ENCODE measurements around the gene SORBS1.

Gene SORBS1

DNA sequence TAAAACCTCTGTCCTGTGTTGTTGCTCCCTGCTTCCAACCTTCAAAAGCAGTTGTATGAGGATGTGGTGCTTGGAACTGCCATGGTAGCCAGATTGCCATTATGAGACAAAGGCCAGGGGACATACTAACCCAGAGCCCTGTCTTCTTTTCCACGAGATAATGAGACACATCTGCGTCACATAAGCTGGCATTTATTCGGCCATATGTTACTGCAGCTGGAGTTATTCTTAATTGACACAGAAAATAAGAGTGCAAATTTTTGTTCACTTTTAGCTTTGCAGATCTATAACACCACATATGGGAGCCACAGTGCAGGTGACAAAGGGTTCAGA lies 254.9 kb downstream of the SORBS1 start:
- Histone ChIP-seq H3F3A (ENCODE audit: insufficient read depth, low read length) (no peaks in the 10 kb centered on the region), H3K79me2 (ENCODE audit: low read length) (no peaks in the 10 kb centered on the region)
- TF ChIP-seq EZH2 (optimal IDR thresholded peaks at IDR 0.05; ENCODE audit: low read depth, low read length) = no peak
- TF ChIP-seq CTCF (IDR thresholded peaks at IDR 0.05; ENCODE audit: low read length) = no peak
- TF ChIP-seq EZH2phosphoT487 (IDR thresholded peaks at IDR 0.05; ENCODE audit: low read length) = no peak

DNA sequence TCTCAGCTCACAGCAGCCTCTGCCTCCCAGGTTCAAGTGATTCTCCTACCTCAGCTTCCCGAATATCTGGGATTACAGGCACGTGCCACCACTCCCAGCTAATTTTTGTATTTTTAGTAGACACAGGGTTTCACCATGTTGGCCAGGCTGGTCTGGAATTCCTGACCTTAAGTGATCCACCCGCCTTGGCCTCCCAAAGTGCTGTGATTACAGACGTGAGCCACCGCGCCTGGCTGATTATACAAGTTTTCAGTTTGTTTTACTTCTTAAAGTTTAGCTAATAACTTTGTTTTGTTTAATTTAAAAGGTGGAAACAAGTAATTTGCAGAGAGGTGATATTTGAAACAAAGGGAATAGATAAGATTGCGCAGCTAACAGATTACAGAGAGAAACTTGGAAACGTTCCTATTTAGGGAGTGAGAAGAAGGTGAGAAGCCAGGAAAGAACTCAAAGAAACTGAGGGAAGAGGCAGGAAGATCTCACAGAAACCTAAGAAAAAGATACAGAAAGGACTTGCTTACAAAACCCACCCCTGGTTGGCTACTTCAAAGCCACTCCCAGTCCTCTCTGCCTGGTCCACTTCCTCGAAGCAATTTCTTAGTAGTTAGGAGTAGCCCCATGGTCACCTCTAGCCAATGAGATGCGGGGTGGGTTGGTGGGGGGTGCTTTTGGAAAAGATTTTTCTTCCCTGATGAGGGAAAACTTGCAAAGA lies 255.4 kb downstream of the SORBS1 start:
- Histone ChIP-seq H3K27me3 (replicated peaks; ENCODE audit: insufficient read depth, low read length) (no peaks in the 10 kb centered on the region), H3K79me2 (ENCODE audit: low read length) (no peaks in the 10 kb centered on the region), H3K27ac (ENCODE audit: low read length) (no peak overlapping the region), H3K4me1 (ENCODE audit: low read length) (peaks cover 5% of the 10 kb centered on the region; the same call in 1 of the 2 replicates), H4K20me1 (ENCODE audit: insufficient read depth, low read length) (no peaks in the 10 kb centered on the region), H3F3A (ENCODE audit: insufficient read depth, low read length) (no peaks in the 10 kb centered on the region), H3K9me2 (replicated peaks; ENCODE audit: insufficient read depth, low read length) (no peaks in the 10 kb centered on the region), H3K36me3 (replicated peaks; ENCODE audit: insufficient read depth, low read length) (no peaks in the 10 kb centered on the region), H3K4me3 (ENCODE audit: low read length) (no peak overlapping the region), H3K9ac (ENCODE audit: low read length) (no peak overlapping the region), H3K4me2 (ENCODE audit: low read depth, low read length) (no peak overlapping the region), H2AFZ (ENCODE audit: low read length) (no peak overlapping the region), H3K9me3 (replicated peaks; ENCODE audit: insufficient read depth, low read length) (no peaks in the 10 kb centered on the region)
- TF ChIP-seq EZH2 (optimal IDR thresholded peaks at IDR 0.05; ENCODE audit: low read depth, low read length) (no peak), EZH2phosphoT487 (IDR thresholded peaks at IDR 0.05; ENCODE audit: low read length) (no peak), CTCF (IDR thresholded peaks at IDR 0.05; ENCODE audit: low read length) (no peak)
- DNase-seq = no peak

More for the DNA sequence above, 254.9 kb downstream of the SORBS1 start:
- Histone ChIP-seq H2AFZ (ENCODE audit: low read length) (no peak overlapping the region), H3K4me1 (ENCODE audit: low read length) (peaks cover 5% of the 10 kb centered on the region; the same call in 1 of the 2 replicates), H3K4me3 (ENCODE audit: low read length) (no peak overlapping the region), H3K4me2 (ENCODE audit: low read depth, low read length) (no peak overlapping the region), H3K9me2 (replicated peaks; ENCODE audit: insufficient read depth, low read length) (no peaks in the 10 kb centered on the region), H3K9me3 (replicated peaks; ENCODE audit: insufficient read depth, low read length) (no peaks in the 10 kb centered on the region), H4K20me1 (ENCODE audit: insufficient read depth, low read length) (no peaks in the 10 kb centered on the region), H3K36me3 (replicated peaks; ENCODE audit: insufficient read depth, low read length) (no peaks in the 10 kb centered on the region), H3K27me3 (replicated peaks; ENCODE audit: insufficient read depth, low read length) (no peaks in the 10 kb centered on the region), H3K27ac (ENCODE audit: low read length) (no peak overlapping the region), H3K9ac (ENCODE audit: low read length) (no peak overlapping the region)
- DNase-seq = no peak

DNA sequence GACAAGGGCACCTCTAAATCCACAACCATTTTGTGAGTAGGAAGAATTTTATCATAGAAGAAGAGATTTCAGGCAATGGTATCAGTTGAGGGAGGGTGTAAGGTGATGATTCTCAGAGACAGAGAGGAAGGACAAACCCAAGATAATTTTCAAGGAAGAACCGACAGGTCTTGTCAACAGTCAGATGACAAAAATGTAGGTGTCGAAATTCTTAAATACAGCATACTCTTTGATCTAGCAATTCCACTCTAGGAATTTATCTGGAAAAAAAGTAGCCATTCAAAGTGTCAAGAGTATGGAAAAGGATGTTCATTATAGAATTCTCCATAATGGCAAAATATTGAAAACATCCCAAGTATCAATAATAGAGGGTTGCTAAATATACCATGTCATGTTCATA lies 256.2 kb downstream of the SORBS1 start:
- Histone ChIP-seq H3K9ac (ENCODE audit: low read length) (no peak overlapping the region), H3K4me2 (ENCODE audit: low read depth, low read length) (no peak overlapping the region), H3F3A (ENCODE audit: insufficient read depth, low read length) (no peaks in the 10 kb centered on the region), H3K4me1 (ENCODE audit: low read length) (0 out of 2 replicates have a peak, but pooled peaks cover under 1% of the 10 kb centered on the region), H3K9me2 (replicated peaks; ENCODE audit: insufficient read depth, low read length) (no peaks in the 10 kb centered on the region), H3K36me3 (replicated peaks; ENCODE audit: insufficient read depth, low read length) (no peaks in the 10 kb centered on the region), H3K4me3 (ENCODE audit: low read length) (no peak overlapping the region), H3K27ac (ENCODE audit: low read length) (no peak overlapping the region), H3K79me2 (ENCODE audit: low read length) (no peaks in the 10 kb centered on the region), H2AFZ (ENCODE audit: low read length) (no peak overlapping the region), H4K20me1 (ENCODE audit: insufficient read depth, low read length) (no peaks in the 10 kb centered on the region), H3K9me3 (replicated peaks; ENCODE audit: insufficient read depth, low read length) (no peaks in the 10 kb centered on the region), H3K27me3 (replicated peaks; ENCODE audit: insufficient read depth, low read length) (no peaks in the 10 kb centered on the region)
- DNase-seq = no peak
- TF ChIP-seq CTCF (IDR thresholded peaks at IDR 0.05; ENCODE audit: low read length) = no peak
- no peak for TF ChIP-seq EZH2 (optimal IDR thresholded peaks at IDR 0.05; ENCODE audit: low read depth, low read length)
